RWPE1 (cell line): ENCODE results near the gene SLU7.

ENCODE experiments used
- CTCF ChIA-PET: fragments of 350-600 bp; sonication (Branson Sonifier 250); formaldehyde crosslinking; extraction: SDS; loops from one replicate; lab custom pipeline; 2021; lab: Yijun Ruan, JAX
- POLR2A ChIA-PET: fragments of 400-600 bp; formaldehyde crosslinking; extraction: SDS; loops from one replicate; lab custom pipeline; 2020; ENCODE audit warnings: antibody characterized with exemption; ENCODE audit not compliant: low non-redundant PET; lab: Yijun Ruan, JAX
- DNase-seq: peaks from one replicate; pipeline ENCODE4 v3.0.0; 2012; ENCODE audit warnings: low spot score
- H3K27ac ChIP-seq: fragments of 450-650 bp; 2 replicates; pipeline ENCODE4 v1.5.1; 2017
- TF ChIP-seq, protein P1 (sequence below): fragments of 450-650 bp; conservative IDR thresholded peaks from 2 replicates; pipeline ENCODE4 v1.5.1; 2017; ENCODE audit warnings: low read depth, mild to moderate bottlenecking

The SLU7 gene

DNA sequence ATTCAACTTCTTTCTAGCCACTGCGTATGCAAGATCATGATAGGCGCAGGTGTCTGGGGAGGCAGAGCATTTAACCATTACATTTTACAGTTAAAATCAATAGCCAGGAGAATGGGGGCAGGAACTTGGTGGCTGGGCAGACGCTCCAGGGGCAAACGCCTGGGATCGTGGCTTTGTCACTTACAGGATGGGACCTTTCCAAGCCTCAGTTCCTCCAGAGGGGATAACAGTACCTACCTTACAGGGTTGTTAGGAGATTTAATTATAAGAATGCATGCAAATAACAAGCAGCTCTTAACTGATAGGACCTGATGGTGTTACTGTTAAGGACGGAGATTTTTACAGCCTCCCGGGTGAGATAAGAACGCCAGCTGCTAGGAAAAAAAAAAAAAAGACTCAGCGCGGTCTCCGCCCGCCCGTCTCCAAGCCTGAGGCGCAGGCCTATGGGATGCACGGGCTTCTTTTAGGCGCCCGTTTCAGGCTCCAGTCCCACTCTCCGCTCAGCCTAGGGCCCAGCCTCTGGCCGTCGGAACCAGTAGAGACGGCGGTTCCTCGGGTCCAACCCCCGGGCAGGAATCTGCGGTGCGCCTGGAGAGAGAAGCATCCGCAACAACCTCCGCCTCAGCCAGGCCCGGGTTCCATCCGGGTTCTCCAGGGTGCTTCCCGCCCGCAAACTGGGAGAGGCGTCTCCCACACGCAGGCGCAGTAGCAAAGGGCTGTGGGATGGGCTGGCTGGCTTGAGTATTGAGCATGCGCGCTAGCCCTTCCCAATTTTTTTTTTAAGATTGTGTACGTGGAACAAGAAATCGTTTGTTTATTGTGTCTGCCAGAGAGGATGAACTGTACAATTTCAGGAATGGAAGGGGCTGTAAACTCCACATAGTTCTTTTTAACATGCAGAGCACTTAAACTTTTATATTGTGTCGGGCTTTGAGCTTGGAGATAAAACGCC lies 19.2 kb downstream of the SLU7 start, which contains the start of gene FAM200C:
FAM200C (minus strand) TSS at position 653 of the 952 bp plus-strand sequence. CDS start 4,564 bp downstream, outside the sequence.
- TF ChIP-seq, protein P1, sequence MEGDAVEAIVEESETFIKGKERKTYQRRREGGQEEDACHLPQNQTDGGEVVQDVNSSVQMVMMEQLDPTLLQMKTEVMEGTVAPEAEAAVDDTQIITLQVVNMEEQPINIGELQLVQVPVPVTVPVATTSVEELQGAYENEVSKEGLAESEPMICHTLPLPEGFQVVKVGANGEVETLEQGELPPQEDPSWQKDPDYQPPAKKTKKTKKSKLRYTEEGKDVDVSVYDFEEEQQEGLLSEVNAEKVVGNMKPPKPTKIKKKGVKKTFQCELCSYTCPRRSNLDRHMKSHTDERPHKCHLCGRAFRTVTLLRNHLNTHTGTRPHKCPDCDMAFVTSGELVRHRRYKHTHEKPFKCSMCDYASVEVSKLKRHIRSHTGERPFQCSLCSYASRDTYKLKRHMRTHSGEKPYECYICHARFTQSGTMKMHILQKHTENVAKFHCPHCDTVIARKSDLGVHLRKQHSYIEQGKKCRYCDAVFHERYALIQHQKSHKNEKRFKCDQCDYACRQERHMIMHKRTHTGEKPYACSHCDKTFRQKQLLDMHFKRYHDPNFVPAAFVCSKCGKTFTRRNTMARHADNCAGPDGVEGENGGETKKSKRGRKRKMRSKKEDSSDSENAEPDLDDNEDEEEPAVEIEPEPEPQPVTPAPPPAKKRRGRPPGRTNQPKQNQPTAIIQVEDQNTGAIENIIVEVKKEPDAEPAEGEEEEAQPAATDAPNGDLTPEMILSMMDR, result no peak
- DNase-seq, result peak; percentile 100
- POLR2A ChIA-PET, result interaction anchor here (0.6 to 1.0 kb wide), 4 partner anchors 14 to 173 kb away, joined by 3 to 5 read pairs (median 4); no protein-coding TSS in a partner anchor
- peak within 1 kb of the TSS; percentile 76 for H3K27ac ChIP-seq
- CTCF ChIA-PET, result interaction anchor here (0.5 to 2.2 kb wide), 3 partner anchors 9 to 378 kb away, joined by 4 to 10 read pairs (median 5); no protein-coding TSS in a partner anchor

DNA sequence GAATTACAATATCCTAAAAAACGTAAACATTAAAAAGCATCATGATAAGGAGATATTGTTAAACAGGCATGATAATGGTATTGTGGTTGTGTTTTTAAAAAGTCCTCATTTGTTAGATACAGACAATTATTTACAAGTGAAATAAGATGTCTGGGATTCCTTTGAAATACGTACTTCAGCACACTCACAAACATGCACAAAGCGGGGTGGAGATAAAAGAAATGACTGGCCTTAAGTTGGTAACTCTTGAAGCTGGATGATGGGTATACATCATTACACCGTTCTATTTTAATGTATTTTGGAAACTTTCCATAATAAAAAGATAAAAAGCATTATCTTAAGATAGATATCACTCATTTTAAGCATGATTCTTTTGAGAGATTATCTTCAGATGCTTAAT lies 20.1 kb downstream of the SLU7 start:
- ChIA-PET CTCF (interaction anchor here (1.4 to 2.2 kb wide), 2 partner anchors 8 to 377 kb away, joined by 5 to 10 read pairs; no protein-coding TSS in a partner anchor), POLR2A (no interaction called here)
- DNase-seq, result no peak
- TF ChIP-seq, protein P1, result no peak
- no peak overlapping the region for H3K27ac ChIP-seq

DNA sequence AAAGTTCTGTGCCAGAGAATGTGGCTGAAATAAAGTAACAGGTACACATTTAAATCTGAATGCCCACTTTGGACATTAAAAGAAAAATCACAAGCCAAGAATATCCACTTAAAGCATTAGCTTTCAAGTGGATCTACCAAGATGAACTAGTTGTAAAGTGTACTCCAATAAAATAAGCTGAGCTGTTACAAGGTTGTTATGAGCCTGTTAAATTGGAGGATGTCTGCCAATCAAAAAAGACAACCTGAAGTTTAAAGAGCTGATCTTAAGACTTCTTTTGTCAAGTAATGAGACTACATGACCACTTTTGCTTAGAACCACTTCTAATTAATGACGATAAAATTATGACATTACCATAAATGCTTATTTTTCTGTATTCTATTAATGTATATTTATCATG lies 21.4 kb downstream of the SLU7 start:
- TF ChIP-seq, protein P1, result no peak
- H3K27ac ChIP-seq, result no peak overlapping the region
- no peak for DNase-seq
- CTCF ChIA-PET, result interaction anchor here (1.0 kb wide), 1 partner anchor 107 kb away, joined by 3 read pairs; no protein-coding TSS in a partner anchor
- POLR2A ChIA-PET, result interaction anchor here (0.6 kb wide), 1 partner anchor 397 kb away, joined by 5 read pairs; no protein-coding TSS in a partner anchor

DNA sequence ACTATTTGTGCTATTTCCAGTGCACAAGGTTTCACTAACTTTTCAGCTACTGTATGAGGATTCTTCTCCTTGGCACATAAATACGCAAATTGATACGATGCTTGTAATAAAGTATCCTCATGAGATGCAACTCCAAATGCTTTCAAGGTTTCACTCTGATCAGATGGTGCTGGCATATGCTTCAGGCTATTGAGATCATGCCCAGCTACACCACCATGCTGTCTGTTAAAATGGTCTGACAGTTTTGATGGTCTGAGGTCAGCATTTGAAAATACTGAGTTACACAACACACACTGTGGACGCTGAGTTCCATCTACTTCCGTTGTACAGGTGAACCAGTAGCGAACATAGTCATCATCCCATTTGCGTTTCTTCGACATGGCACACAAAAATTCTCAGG lies 23.8 kb downstream of the SLU7 start:
- TF ChIP-seq, protein P1, result no peak
- ChIA-PET CTCF (no interaction called here), POLR2A (no interaction called here)
- DNase-seq, result no peak
- H3K27ac ChIP-seq, result no peak overlapping the region

DNA sequence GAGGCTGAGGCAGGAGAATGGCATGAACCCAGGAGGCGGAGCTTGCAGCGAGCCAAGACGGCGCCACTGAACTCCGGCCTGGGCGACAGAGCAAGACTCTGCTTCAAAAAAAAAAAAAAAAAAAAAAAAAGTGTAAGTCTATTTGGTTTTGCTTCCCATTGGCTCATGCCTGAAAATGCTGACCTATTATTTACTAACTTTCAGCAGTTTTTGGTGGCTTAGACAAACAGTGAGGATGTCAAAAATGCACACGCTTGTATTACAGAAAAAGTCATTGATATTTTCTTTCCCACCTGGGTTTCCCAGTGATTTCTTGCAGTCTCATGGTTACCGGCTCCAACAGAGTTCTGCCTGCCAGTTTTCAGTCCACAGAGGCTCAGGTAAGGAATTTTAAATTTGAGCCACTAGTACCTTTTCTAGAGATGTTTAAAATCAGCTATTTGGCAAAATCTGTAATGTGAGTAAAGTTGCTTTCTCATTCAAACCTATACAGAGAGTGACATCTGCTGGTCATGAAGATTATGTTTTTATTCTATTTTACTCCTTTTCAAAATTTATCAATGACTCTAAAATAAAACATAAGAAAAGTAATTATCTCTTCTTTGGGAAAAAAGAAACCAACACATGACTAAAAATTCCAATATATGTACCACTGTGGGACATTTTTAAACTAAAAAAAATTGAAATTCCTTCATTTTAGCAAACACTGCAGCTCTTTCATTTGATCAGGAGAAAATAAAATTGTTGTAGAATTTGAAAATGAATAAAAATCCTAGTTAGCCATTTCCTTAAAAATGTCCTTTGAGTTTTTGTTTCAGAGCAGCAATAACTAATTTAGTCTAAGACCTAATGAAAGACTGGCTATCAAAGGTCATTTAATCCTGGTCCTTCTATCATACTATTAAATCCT lies 27.8 kb downstream of the SLU7 start:
- no peak overlapping the region for H3K27ac ChIP-seq
- ChIA-PET POLR2A (no interaction called here), CTCF (interaction anchor here (0.6 to 1.9 kb wide), 33 partner anchors 9 to 1988 kb away, joined by 3 to 15 read pairs (median 4); partner anchors contain the start of genes C1QTNF2 and FAM200C)
- TF ChIP-seq, protein P1, result peak; percentile 75
- DNase-seq, result no peak
